Peyer's patch (tissue), 4 donors: Measurements from ENCODE around the gene VPS4A.

Experiments used
- POLR2A ChIP-seq, 2 donors: fragments of 450-650 bp; IDR thresholded peaks; one replicate each; pipeline ENCODE4 v1.5.1; 2017; ENCODE audit warnings: antibody characterized with exemption in 2 of 2, mild to moderate bottlenecking in 2 of 2, moderate library complexity in 2 of 2
- TF ChIP-seq, protein P1 (sequence below), 6 experiments: fragments of 450-650 bp in 4 of 6; fragments of 200-600 bp in 2 of 6; sonication (generic) in 1 of 6; IDR thresholded peaks; one replicate each; pipeline ENCODE4 v1.5.1; 2017 to 2019; ENCODE audit warnings: antibody characterized with exemption in 6 of 6, mild to moderate bottlenecking in 3 of 6, moderate library complexity in 1 of 6

DNA sequence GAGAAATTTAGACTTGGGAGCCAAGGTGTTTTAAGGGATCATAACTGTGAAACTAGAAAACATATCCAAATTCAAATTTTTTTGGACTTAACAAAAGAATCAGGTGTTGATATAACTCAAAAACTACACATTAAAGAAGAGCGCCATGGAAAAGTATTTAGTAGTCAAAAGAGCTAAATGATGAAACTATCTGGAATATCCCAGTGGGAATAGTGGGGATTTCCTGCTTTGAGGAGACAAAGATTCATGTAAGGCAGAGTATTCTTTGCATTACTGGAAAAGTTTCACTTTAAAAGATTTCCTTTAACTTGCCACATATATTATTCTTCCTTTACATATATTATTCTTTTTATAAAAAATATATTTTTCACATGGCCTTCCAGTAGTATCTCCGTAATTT lies 40.3 kb upstream of the VPS4A start:
- TF ChIP-seq, protein P1, sequence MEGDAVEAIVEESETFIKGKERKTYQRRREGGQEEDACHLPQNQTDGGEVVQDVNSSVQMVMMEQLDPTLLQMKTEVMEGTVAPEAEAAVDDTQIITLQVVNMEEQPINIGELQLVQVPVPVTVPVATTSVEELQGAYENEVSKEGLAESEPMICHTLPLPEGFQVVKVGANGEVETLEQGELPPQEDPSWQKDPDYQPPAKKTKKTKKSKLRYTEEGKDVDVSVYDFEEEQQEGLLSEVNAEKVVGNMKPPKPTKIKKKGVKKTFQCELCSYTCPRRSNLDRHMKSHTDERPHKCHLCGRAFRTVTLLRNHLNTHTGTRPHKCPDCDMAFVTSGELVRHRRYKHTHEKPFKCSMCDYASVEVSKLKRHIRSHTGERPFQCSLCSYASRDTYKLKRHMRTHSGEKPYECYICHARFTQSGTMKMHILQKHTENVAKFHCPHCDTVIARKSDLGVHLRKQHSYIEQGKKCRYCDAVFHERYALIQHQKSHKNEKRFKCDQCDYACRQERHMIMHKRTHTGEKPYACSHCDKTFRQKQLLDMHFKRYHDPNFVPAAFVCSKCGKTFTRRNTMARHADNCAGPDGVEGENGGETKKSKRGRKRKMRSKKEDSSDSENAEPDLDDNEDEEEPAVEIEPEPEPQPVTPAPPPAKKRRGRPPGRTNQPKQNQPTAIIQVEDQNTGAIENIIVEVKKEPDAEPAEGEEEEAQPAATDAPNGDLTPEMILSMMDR (IDR thresholded peaks at IDR 0.05), result no peak
- no peak for TF ChIP-seq POLR2A (IDR thresholded peaks at IDR 0.05)
